ENCODE results near the gene CA10. TPM values are rescaled to one million over a fixed set of nuclear protein-coding genes. Genes with fewer than 3 reads are reported as not detected.

CA10 gene
- total RNA-seq, 2 experiments from 2014 or later: not detected

DNA sequence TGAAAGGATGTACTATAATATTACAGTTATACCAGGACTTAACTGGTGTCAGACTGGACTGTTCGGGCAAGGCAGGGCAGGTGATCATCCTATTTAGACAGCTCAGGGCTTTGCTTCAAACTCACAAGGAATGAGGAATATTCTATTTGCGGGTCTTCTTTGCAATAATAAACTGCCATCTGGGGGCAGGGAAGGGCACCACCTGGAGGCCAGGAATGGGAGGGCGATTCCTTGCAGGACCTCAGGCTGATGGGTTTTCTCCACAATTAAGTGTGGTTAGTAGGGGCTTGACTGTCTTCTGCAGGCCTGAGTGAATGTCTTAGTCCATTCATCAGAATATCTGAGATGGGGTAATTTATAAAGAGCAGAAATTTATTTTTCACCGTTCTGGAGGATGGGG is 424.1 kb downstream of the CA10 start:
- peaks cover 4% of the 10 kb centered on the region for H3K27me3 Mint-ChIP-seq (ENCODE audit: low read depth)
- CTCF ChIA-PET: interaction anchor here (1.2 kb wide), 1 partner anchor 362 kb away, joined by 4 read pairs; no protein-coding TSS in a partner anchor
- no peak overlapping the region for H3K4me3 Mint-ChIP-seq
- DNase-seq: no peak
- no peaks in the 10 kb centered on the region for H3K36me3 Mint-ChIP-seq (ENCODE audit: low read depth)
- no peaks in the 10 kb centered on the region for H3K4me1 Mint-ChIP-seq (ENCODE audit: low read depth)
- no peak overlapping the region for H3K27ac Mint-ChIP-seq
- POLR2A ChIA-PET: no interaction called here
- no peak for ATAC-seq
- H3K9me3 Mint-ChIP-seq (ENCODE audit: insufficient read depth): no peaks in the 10 kb centered on the region

DNA sequence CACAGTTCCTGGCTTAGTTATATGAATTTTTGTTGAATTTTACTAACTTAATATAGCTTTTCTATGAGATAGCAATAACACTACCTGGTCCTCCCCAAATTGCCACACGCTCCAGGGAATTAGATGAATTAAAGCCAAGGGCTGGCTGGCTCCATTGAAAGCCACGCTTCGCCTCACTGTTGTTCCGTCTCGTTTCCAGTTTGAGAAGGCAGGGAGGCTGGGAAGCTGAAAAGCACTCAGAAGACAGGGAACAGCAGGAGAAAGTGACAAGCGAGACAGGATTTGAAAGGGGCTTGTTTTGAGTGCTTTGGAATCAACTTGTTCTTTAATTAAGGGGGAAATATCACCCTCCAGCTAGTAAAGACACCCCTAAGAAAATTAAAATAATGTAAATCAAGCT is 425.3 kb downstream of the CA10 start:
- Mint-ChIP-seq H3K9me3 (ENCODE audit: insufficient read depth) (no peaks in the 10 kb centered on the region), H3K27ac (no peak overlapping the region), H3K4me1 (ENCODE audit: low read depth) (no peaks in the 10 kb centered on the region), H3K36me3 (ENCODE audit: low read depth) (no peaks in the 10 kb centered on the region), H3K27me3 (ENCODE audit: low read depth) (peaks cover 6% of the 10 kb centered on the region), H3K4me3 (no peak overlapping the region)
- ChIA-PET CTCF (no interaction called here), POLR2A (no interaction called here)
- ATAC-seq (no peak), DNase-seq (no peak)

DNA sequence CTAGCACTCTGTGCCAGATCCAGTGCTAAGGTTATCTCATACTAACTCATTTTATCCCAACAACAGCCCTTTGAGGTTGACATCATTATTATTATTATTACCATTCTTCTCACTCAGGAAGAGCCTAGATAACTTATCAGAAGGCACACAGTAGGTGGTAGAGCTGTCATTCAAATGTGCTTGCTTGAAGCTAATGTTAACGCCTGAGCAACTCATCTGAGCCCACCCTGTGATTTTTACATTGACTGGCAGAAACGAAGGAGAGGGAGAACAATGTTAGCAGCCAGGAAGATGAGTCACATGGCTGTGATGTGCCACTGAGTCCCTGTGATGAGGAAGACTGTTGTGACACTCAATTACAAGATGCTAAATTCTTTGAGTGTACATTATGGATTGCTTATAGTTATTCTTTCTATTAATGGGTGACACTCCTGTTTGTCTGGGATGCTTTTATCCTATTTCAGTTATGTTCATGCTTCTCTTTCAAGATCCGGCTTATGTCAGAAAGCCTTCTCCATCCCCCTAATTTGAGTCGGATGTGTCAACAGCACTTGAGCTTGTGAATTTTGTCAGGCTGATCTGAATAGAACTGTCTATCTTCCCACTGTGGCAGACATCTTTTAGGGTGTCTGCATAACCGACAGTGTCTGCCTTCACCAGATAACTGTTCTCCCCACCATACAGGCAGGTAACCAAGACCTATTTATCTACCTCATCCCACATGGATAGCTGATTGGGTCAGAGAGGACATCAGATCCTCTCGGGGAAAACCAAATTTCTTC is 426.4 kb downstream of the CA10 start:
- CTCF ChIA-PET: no interaction called here
- no peak for ATAC-seq
- Mint-ChIP-seq H3K36me3 (ENCODE audit: low read depth) (no peaks in the 10 kb centered on the region), H3K27me3 (ENCODE audit: low read depth) (peaks cover 6% of the 10 kb centered on the region), H3K9me3 (ENCODE audit: insufficient read depth) (no peaks in the 10 kb centered on the region), H3K27ac (no peak overlapping the region), H3K4me3 (no peak overlapping the region), H3K4me1 (ENCODE audit: low read depth) (no peaks in the 10 kb centered on the region)
- no peak for DNase-seq
- POLR2A ChIA-PET: no interaction called here

DNA sequence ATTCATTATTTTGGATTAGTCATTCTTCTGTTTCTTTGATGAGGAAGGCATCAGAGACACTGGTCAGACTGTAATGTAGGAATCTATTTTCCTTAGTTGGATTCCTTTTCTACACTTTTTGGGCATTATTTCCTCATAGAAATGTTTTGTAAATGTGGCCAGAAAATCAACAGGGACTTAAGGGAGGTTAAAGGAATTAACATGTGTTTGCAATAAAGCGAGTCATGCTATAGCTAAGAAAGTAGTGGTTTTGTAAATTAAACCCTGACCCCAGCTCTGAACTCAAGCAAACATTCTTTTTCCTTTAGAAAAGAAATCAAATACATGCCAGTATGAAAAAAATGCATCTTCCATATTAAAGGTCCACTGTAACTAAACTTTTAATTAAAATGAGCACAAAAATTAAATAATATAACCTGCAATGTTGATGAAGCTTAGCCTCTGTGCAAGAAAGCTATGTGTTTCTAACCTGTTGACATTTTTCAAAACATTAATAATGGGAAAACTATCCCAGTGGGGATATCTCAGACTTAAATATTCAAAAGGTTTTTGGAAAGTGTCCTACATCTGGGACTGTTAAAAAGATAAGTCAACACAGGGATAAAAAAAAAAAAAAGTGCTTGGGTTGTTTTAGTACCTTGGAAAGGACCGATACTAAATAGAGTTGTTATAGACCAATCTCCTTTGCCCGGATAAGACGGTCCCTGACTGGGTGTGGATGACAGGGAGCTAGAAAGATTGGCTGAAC is 428.0 kb downstream of the CA10 start:
- Mint-ChIP-seq H3K4me3 (no peak overlapping the region), H3K36me3 (ENCODE audit: low read depth) (no peaks in the 10 kb centered on the region), H3K27me3 (ENCODE audit: low read depth) (peaks cover 13% of the 10 kb centered on the region), H3K9me3 (ENCODE audit: insufficient read depth) (no peaks in the 10 kb centered on the region), H3K4me1 (ENCODE audit: low read depth) (no peaks in the 10 kb centered on the region), H3K27ac (no peak overlapping the region)
- ChIA-PET POLR2A (no interaction called here), CTCF (no interaction called here)
- no peak for ATAC-seq
- no peak for DNase-seq

DNA sequence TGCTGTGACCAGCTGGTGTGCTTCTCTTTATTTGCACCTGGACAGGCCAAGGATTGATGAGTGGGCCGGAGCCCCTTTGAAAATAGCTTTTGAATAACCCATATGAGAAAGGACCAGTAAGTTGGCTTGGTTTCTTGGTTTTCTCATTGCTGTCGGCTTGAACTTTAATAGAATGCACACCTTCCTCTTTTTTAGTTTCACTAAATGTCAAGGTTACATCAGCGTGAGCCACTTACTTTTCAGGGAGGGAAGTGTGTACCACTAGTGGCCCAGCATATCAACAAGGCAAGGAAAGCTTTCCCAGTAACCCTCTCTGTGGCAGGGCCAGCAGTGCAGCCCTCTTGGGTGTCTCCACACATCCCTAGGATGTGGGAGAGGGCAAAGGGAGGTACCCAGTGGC is 433.3 kb downstream of the CA10 start:
- POLR2A ChIA-PET: no interaction called here
- no peaks in the 10 kb centered on the region for H3K9me3 Mint-ChIP-seq (ENCODE audit: insufficient read depth)
- H3K27ac Mint-ChIP-seq: no peak overlapping the region
- H3K36me3 Mint-ChIP-seq (ENCODE audit: low read depth): no peaks in the 10 kb centered on the region
- H3K27me3 Mint-ChIP-seq (ENCODE audit: low read depth): peaks cover 13% of the 10 kb centered on the region
- CTCF ChIA-PET: no interaction called here
- no peak overlapping the region for H3K4me3 Mint-ChIP-seq
- no peaks in the 10 kb centered on the region for H3K4me1 Mint-ChIP-seq (ENCODE audit: low read depth)
- no peak for DNase-seq
- ATAC-seq: no peak

DNA sequence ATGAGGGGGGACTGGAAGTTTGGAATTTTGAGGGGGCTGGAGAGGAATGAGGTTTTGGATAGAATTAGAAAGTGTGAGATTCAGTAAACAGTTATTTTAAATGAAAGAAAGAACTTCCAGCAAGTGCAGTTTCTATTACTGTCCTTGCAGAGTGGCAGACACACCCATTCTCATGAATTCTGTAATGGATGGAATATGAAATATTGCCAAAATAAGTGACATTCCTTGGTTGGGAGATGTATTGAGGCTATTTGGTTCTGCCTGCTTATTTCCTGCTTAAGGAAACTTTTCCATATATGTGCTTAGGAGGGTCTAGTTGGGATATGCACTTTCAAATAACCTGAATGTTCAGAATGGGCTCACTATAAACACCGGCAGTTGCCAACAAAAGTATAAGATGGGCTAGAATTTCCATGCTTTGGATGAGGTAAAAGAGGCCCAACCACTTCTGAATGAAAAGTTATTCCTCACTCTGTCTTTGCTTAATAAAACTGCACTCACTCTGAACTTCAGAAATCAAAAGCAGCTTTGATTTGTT is 434.4 kb downstream of the CA10 start:
- H3K27ac Mint-ChIP-seq: no peak overlapping the region
- no peaks in the 10 kb centered on the region for H3K9me3 Mint-ChIP-seq (ENCODE audit: insufficient read depth)
- ChIA-PET POLR2A (no interaction called here), CTCF (no interaction called here)
- no peak for DNase-seq
- no peaks in the 10 kb centered on the region for H3K36me3 Mint-ChIP-seq (ENCODE audit: low read depth)
- ATAC-seq: no peak
- no peaks in the 10 kb centered on the region for H3K4me1 Mint-ChIP-seq (ENCODE audit: low read depth)
- H3K27me3 Mint-ChIP-seq (ENCODE audit: low read depth): peaks cover 13% of the 10 kb centered on the region
- H3K4me3 Mint-ChIP-seq: no peak overlapping the region

DNA sequence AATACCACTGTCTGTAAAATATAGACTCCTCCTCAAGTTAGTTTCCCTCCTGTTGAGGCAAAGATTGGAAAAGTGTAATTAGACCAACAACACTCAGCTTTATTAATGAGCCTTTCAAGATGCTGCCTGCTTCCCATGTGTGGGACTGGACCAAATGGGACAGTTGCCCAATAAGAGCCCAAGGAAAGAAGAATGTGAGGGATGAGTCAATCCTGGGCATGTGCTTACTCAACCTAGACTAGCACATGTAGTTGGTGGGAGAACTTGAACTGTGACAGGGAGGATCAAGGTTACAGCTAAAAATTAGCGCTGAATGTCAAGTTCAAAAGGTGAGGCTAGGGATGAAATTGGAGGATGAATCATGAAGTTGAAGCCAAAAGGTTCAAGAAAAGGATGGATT is 435.5 kb downstream of the CA10 start:
- H3K4me3 Mint-ChIP-seq: no peak overlapping the region
- H3K4me1 Mint-ChIP-seq (ENCODE audit: low read depth): no peaks in the 10 kb centered on the region
- no peak for ATAC-seq
- no peak overlapping the region for H3K27ac Mint-ChIP-seq
- H3K27me3 Mint-ChIP-seq (ENCODE audit: low read depth): peaks cover 11% of the 10 kb centered on the region
- no peaks in the 10 kb centered on the region for H3K36me3 Mint-ChIP-seq (ENCODE audit: low read depth)
- no peaks in the 10 kb centered on the region for H3K9me3 Mint-ChIP-seq (ENCODE audit: insufficient read depth)
- DNase-seq: no peak
- POLR2A ChIA-PET: no interaction called here
- CTCF ChIA-PET: no interaction called here

DNA sequence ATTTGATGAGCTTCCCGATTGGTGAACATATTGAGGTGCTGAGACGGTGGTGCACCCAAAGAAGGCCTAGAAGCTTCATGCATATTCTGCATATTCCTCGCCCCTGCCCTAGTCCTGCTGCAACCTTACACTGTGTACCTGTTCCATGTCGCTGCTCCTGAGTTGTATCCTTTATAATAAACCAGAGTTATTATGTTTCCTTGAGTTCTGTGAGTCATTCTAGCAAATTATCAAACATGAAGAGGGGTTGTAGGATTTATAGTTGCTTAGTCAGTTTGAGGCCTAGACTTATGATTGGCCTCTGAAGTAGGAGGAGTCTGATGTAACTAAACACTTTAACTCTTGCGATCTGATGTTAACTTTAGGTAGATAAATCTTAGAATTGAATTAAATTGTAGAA is 436.8 kb downstream of the CA10 start:
- Mint-ChIP-seq H3K36me3 (ENCODE audit: low read depth) (no peaks in the 10 kb centered on the region), H3K27me3 (ENCODE audit: low read depth) (peaks cover 9% of the 10 kb centered on the region), H3K4me1 (ENCODE audit: low read depth) (no peaks in the 10 kb centered on the region), H3K27ac (no peak overlapping the region), H3K9me3 (ENCODE audit: insufficient read depth) (no peaks in the 10 kb centered on the region), H3K4me3 (no peak overlapping the region)
- ChIA-PET POLR2A (no interaction called here), CTCF (no interaction called here)
- no peak for DNase-seq
- no peak for ATAC-seq

DNA sequence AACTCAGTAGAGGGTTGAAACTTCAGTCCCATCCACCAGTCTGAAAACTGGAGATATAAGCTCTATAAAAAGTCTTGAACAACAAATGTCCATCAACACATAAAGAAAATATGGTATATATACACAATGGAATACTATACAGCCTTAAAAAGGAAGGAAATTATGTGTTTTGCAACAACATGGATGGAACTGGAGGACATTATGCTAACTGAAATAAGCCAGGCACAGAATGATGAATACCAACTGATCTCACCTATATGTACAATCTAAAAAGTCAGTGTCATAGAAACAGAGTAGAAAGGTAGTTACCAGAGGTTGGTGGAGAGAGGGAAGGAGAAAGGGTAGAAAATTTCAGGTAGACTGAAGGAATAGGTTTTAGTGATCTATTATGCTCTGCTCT is 438.1 kb downstream of the CA10 start:
- no peaks in the 10 kb centered on the region for H3K4me1 Mint-ChIP-seq (ENCODE audit: low read depth)
- no peaks in the 10 kb centered on the region for H3K9me3 Mint-ChIP-seq (ENCODE audit: insufficient read depth)
- ChIA-PET CTCF (no interaction called here), POLR2A (no interaction called here)
- H3K36me3 Mint-ChIP-seq (ENCODE audit: low read depth): no peaks in the 10 kb centered on the region
- DNase-seq (no peak), ATAC-seq (no peak)
- no peak overlapping the region for H3K27ac Mint-ChIP-seq
- H3K27me3 Mint-ChIP-seq (ENCODE audit: low read depth): peaks cover 4% of the 10 kb centered on the region
- no peak overlapping the region for H3K4me3 Mint-ChIP-seq

DNA sequence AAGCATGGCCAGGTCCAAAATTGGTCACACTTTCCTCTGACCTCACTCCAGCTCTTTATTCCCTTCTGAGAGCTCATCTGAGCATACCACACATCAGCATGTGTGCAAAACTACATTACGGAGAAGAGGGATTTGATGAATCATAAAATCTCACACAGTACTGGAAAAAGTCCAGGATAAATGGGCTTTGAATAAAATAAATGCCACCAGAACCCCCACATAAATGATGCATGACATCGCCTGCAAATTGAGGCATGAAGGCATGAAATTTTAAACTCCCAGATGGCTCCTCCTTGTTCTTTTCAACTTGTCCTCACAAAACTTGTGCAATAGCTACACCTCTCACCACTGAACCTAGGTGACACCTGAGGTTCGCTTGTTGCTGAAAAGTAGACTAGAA is 439.5 kb downstream of the CA10 start:
- DNase-seq (no peak), ATAC-seq (no peak)
- H3K27me3 Mint-ChIP-seq (ENCODE audit: low read depth): peaks cover 2% of the 10 kb centered on the region
- H3K4me3 Mint-ChIP-seq: no peak overlapping the region
- no peaks in the 10 kb centered on the region for H3K36me3 Mint-ChIP-seq (ENCODE audit: low read depth)
- no peak overlapping the region for H3K27ac Mint-ChIP-seq
- CTCF ChIA-PET: no interaction called here
- H3K4me1 Mint-ChIP-seq (ENCODE audit: low read depth): no peaks in the 10 kb centered on the region
- no peaks in the 10 kb centered on the region for H3K9me3 Mint-ChIP-seq (ENCODE audit: insufficient read depth)
- POLR2A ChIA-PET: no interaction called here

DNA sequence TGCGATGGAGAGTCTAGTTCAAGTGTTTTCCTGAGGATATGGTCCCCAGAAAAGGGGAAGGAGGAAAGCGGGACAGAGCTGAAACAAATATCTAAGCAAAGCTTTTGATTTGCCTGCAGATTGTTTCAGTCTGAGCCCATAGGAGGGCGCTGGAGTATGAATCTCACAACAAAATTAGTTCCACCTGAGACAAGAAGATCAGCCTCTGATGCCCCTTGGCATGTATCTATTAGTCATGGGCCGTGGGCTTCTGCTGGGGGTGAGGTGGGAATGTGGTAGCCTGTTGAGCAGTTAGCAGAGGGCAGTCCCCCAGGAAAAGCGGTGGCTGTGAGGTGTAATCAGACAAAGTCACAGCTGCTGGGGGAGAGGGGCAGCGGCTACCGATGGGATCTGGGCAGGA is 446.9 kb downstream of the CA10 start:
- ATAC-seq: no peak
- Mint-ChIP-seq H3K4me3 (no peak overlapping the region), H3K4me1 (ENCODE audit: low read depth) (no peaks in the 10 kb centered on the region), H3K27ac (no peak overlapping the region), H3K9me3 (ENCODE audit: insufficient read depth) (no peaks in the 10 kb centered on the region), H3K36me3 (ENCODE audit: low read depth) (no peaks in the 10 kb centered on the region), H3K27me3 (ENCODE audit: low read depth) (no peaks in the 10 kb centered on the region)
- CTCF ChIA-PET: interaction anchor here (0.6 kb wide), 1 partner anchor 8 kb away, joined by 4 read pairs; no protein-coding TSS in a partner anchor
- POLR2A ChIA-PET: no interaction called here
- no peak for DNase-seq

DNA sequence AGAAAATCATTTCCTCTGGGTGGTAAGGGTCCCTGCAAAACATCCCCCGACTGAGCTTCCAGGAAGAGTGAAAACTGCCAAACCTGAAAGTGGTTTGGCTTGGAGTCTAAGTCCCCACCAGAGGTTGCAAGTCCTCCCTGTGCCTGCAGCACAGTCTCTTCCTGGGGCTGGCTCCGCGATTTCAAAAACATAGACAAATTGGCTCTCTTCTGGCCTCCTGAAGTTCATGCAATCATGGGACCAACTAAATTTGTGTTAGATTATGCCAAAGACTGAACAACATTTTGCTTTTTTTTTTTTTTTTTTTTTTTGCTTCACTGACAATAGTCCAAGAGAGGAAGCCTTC is 447.9 kb downstream of the CA10 start:
- DNase-seq: no peak
- Mint-ChIP-seq H3K27ac (no peak overlapping the region), H3K4me1 (ENCODE audit: low read depth) (no peaks in the 10 kb centered on the region), H3K4me3 (no peak overlapping the region), H3K27me3 (ENCODE audit: low read depth) (no peaks in the 10 kb centered on the region), H3K36me3 (ENCODE audit: low read depth) (no peaks in the 10 kb centered on the region), H3K9me3 (ENCODE audit: insufficient read depth) (no peaks in the 10 kb centered on the region)
- no peak for ATAC-seq
- CTCF ChIA-PET: no interaction called here
- POLR2A ChIA-PET: no interaction called here
